Eye (tissue), 1 donor: Measurements from ENCODE around the gene SEMA4B.
"Not testable (repeated sequence)": the region's sequence is repeated elsewhere in the genome, so short reads cannot be mapped to it uniquely, and the experiment has no call there.

Experiments
- DNase-seq: peaks from one replicate; pipeline ENCODE4 v3.0.0-alpha.2; 2015

The SEMA4B gene

DNA sequence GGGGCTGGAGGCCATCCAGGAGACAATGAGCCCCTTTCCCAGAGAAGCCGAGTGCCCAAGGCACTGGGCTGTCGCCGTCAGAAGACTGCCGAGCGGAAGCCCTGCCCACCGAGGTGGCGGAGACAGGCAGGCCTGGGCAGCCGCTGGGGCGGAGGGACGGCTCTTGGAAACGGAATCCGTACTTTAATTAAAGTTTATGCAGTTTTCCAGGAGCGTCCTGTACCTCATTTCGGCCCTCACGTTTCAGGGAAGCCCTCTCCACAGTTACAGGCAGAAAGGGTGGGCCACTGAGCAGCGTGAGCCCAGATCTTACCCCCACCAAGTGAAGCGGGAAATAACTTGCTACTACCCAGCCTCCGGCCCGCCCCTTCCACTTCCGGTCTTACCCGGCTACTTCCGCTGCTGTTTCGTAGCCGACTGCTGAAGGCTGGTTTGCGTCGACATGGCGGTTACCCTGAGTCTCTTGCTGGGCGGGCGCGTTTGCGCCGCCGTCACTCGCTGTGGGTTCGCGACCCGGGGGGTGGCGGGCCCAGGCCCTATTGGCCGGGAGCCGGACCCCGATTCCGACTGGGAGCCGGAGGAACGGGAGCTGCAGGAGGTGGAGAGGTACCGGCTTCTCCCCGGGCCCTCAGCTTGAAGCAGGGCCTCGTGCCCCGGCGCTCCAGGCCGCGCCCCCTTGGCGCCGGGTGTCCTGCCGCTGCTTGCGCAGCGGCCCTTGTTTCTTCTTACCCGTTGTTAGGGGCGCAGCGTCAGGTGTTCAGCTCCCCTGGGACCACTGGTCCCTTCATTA lies 64.3 kb downstream of the SEMA4B start, which contains the start of gene NGRN:
NGRN (plus strand) TSS at position 402 of the 790 bp plus-strand sequence; CDS start at position 443, 41 bp downstream.
- DNase-seq, result peak; percentile 98

DNA sequence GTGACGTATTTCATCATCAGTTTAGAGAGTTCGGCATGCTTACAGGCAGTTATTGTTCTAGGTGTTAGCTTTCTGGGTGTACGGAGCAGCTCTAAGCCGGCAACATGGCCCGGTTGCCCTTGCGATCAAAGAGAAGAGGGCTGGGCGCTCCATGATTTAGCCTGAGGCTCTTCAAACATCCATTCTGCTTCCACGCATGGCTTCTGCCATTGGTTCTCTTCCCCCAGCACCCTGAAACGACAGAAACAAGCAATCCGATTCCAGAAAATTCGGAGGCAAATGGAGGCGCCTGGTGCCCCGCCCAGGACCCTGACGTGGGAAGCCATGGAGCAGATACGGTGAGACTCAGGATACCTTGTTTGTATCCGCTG lies 64.9 kb downstream of the SEMA4B start:
- no peak for DNase-seq

DNA sequence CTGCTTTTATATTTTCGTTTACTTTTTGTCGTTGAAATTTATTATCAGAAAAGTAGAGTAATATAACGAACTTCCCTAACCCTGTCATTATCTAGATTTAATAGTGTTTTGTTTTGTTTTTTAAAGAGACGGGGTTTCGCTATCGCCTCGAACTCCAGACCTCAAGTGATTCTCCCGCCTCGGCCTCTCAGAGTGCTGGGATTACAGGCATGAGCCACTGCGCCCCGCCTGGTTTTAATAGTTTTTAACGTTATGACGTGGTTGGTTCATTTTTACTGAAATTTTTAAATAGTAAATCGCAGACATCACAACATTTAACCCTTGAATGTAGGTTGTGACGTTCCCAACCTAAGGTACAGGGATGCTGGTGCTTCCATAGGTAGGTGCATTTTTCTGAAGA lies 65.4 kb downstream of the SEMA4B start:
- no peak for DNase-seq

DNA sequence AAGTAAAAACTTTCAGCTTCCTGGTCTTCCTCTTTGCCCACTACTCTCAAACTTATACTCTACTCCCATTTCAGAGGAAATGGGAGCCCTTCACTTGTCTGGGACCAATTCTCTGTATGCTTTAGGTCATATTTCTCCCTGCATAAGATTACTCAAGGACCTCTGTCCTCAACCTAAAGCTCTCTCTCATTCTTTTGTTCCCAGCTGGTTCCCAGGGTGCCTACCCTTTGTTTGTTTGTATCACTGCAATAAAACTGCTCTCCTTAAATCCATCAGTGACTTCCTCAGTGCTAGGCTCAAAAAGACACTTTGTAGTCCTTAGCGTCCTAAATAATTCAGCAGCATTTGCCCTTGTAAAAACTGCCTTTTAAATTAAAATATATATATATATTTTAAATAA lies 67.3 kb downstream of the SEMA4B start:
- no peak for DNase-seq

DNA sequence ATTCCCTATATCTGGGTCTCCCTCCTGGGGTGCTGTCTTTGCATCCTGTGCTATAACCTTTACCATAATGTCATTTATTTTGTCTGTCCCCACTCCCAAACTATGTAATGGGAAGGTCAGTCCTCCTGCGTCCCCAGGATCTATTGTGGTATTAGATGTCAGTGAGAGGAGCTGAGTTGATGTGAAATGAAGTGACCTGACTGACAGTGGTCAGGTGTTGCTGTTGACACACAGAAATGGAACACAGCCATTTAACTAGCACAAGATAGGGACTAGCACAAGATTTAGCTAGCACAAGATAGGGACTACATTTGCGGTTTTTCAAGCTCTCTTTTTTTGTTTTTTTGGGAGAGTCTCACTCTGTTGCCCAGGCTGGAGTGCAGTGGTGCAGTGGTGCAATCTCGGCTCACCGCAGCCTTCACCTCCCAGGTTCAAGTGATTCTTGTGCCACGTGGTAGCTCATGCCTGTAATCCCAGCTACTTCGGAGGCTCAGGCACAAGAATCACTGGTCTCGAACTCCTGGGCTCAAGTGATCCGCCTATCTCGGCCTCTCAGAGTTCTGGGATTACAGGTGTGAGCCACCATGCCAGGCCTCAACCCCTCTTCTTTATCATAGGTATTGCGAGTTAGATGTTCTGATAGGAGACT lies 69.5 kb downstream of the SEMA4B start:
- DNase-seq, result no peak

DNA sequence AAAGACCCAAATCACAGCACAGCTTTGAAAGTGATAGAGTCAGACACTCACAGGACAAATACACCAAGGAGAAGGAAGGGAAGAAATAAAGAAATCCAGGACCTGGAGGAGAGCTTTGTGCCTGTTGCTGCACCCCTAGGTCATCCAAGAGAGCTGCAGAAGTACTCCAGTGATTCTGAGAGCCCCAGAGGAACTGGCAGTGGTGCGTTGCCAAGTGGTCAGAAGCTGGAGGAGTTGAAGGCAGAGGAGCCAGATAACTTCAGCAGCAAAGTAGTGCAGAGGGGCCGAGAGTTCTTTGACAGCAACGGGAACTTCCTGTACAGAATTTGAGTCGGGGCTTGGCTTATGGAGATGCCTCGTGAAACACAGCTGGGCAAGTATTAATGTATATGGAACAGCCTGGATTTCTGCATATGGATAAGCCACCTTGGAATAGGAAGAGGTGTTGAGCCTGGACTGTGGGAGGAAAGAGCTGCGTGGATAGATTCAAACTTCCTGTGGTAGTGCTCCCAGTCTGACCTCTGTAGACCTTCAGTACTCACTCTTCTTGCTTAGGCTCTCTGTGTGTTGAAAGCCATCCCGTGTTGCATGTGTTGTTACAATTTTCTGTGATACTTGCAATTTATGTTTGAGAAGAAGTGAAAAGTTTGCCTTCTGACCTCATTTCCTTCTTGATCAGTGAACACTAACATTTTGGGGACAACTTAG lies 70.5 kb downstream of the SEMA4B start:
- DNase-seq, result no peak

DNA sequence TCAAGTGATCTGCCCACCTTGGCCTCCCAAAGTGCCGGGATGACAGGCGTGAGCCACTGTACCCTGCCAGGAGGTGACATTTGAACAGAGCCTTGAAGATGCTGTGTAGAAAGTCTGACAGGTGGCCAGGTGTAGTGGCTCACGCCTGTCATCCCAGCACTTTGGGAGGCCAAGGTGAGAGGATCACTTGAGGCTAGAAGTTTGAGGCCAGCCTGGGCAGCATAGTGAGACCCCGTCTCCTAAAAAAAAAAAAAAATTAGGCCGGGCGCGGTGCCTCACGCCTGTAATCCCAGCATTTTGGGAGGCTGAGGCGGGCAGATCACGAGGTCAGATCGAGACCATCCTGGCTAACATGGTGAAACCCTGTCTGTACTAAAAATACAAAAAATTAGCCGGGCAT lies 77.3 kb downstream of the SEMA4B start:
- DNase-seq, result not testable (repeated sequence)
